ENCODE measurements around the gene HAX1.
"Not testable (repeated sequence)": the region's sequence is repeated elsewhere in the genome, so short reads cannot be mapped to it uniquely, and the experiment has no call there.

The HAX1 gene

DNA sequence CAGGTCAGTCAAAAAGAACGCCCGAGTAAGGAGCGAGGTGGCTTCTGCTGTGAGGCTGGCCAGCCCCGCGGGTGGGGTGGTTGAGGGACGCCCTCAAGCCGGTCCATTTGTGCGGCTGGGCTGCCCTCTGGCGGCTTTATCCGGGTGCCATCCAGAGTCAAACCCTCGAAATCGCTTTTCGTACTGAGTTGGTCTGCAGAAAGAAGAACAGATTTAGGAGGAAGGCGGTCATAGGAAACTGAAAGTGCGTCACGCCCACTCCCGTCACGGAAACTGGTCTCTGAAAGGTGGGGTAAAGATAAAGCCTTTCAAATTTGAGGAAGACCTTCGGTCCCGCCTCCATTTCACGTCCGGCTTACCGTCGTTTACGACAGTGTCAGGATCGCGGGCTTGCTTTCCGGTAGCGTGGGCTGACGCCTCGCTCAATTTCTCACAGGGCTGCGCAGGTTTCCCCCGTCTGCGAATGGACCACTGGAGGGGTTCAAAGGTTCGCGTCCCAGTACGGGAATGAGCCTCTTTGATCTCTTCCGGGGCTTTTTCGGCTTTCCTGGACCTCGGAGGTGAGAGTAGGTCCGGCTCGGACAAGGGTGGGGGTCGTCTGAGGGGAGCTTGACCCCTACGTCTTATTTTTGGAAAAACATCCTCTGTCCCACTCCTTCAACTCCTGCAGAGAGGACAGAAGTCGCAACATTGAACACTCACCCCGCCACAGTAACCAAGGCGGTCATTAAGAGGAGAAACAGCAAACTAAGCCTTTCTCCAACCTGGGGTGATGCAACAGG lies at the start of gene HAX1:
TSS of gene HAX1 (plus strand) at position 413 of the 782 bp plus-strand sequence. CDS start at position 508, 95 bp downstream.
- TF ChIP-seq, protein P1, sequence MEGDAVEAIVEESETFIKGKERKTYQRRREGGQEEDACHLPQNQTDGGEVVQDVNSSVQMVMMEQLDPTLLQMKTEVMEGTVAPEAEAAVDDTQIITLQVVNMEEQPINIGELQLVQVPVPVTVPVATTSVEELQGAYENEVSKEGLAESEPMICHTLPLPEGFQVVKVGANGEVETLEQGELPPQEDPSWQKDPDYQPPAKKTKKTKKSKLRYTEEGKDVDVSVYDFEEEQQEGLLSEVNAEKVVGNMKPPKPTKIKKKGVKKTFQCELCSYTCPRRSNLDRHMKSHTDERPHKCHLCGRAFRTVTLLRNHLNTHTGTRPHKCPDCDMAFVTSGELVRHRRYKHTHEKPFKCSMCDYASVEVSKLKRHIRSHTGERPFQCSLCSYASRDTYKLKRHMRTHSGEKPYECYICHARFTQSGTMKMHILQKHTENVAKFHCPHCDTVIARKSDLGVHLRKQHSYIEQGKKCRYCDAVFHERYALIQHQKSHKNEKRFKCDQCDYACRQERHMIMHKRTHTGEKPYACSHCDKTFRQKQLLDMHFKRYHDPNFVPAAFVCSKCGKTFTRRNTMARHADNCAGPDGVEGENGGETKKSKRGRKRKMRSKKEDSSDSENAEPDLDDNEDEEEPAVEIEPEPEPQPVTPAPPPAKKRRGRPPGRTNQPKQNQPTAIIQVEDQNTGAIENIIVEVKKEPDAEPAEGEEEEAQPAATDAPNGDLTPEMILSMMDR (IDR thresholded peaks at IDR 0.05; ENCODE audit: extremely low read depth, insufficient read depth, missing control alignments), result peak; percentile 79
- peak; percentile 93 for DNase-seq (ENCODE audit: low spot score)
- in situ Hi-C loops (cut with MboI; ENCODE audit: low pct_unique_long_range_greater_than_20kb, low sequenced_read_pairs, unreplicated experiment), result no loop called here

DNA sequence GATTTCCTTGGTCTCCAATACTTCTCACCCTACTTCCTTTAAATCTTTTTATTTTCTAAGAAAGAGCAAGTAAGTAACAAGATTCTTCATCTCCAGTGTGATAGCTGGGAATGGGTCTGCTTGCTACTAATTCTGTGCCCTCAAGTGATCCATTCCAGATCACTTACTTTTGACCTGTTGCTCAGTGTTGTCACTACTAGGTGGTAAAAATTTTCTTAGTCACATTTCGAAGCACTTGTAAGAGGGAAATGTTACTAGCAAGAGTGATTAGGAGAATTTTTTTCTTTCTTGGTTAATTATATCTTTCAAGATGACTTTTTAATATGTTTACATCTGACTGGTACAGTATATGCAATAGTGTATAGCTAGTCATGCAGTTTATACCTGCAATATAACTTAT lies 49.5 kb upstream of the HAX1 start:
- DNase-seq (ENCODE audit: low spot score), result no peak
- in situ Hi-C loops (cut with MboI; ENCODE audit: low pct_unique_long_range_greater_than_20kb, low sequenced_read_pairs, unreplicated experiment), result no loop called here
- TF ChIP-seq, protein P1 (IDR thresholded peaks at IDR 0.05; ENCODE audit: extremely low read depth, insufficient read depth, missing control alignments), result no peak

DNA sequence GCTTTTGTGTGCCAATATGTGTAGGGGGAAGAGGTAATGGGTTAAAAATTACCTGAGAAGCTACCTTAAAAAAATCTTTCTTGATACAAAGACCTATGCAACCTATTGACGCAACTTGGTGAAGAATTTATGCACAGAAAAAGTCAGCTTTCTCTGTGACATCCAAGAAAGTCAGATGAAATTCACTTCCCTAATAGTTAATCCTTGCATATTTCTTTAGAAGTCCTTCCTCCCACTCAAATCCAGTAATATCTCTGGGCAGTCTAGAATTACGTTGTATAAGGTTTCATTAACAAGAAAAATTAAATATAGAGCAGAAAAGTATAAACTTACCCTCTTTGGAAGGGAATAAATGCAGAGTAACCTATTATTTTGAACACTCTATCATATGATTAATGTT lies 48.8 kb upstream of the HAX1 start:
- no peak for DNase-seq (ENCODE audit: low spot score)
- in situ Hi-C loops (cut with MboI; ENCODE audit: low pct_unique_long_range_greater_than_20kb, low sequenced_read_pairs, unreplicated experiment), result no loop called here
- TF ChIP-seq, protein P1 (IDR thresholded peaks at IDR 0.05; ENCODE audit: extremely low read depth, insufficient read depth, missing control alignments), result no peak

DNA sequence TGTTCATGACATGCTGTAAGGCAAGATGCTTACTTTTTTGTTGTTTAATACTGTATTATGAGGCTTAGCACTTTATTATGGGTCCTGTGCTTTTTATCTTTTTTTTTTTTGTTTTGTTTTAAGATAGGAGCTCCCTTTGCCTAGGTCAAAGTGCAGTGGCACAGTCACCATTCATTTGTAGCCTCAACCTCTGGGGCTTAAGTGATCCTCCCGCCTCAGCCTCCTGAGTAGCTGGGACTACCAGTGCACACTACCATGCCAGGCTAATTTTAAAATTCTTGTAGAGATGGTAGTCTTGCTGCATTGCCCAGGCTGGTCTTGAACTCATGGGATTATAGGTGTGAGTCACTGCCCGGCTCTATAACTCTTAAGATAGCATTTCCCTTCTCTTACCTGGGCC lies 47.1 kb upstream of the HAX1 start:
- TF ChIP-seq, protein P1 (IDR thresholded peaks at IDR 0.05; ENCODE audit: extremely low read depth, insufficient read depth, missing control alignments), result no peak
- no peak for DNase-seq (ENCODE audit: low spot score)
- in situ Hi-C loops (cut with MboI; ENCODE audit: low pct_unique_long_range_greater_than_20kb, low sequenced_read_pairs, unreplicated experiment), result no loop called here

DNA sequence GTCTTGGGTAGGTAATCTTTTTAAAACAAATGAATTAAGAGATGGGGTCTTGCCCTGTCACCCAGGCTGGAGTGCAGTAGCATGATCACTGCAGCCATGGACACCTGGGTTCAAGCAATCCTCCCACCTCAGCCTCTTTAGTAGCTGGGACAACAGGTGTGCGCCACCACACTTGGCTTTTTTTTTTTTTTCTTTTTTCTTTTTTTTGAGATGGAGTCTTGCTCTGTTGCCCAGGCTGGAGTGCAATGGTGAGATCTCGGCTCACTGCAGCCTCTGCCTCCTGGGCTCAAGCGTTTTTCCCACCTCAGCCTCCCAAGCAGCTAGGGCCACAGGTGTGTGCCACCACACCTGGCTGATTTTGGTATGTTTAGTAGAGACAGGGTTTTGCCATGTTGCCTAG lies 41.3 kb upstream of the HAX1 start:
- DNase-seq (ENCODE audit: low spot score); in situ Hi-C loops (cut with MboI; ENCODE audit: low pct_unique_long_range_greater_than_20kb, low sequenced_read_pairs, unreplicated experiment): not testable (repeated sequence)

DNA sequence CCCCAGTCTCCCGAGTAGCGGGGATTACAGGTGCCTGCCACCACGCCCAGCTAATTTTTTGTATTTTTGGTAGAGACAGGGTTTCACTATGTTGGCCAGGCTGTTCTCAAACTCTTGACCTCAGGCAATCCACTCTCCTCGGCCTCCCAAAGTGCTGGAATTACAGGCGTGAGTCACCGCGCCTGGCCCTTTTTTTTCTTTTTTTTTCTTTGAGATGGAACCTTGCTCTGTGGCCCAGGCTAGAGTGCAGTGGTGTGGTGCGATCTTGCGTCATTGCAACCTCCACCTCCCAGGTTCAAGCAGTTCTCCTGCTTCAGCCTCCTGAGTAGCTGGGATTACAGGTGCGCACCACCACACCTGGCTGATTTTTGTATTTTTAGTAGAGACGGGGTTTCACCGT lies 39.3 kb upstream of the HAX1 start:
- in situ Hi-C loops (cut with MboI; ENCODE audit: low pct_unique_long_range_greater_than_20kb, low sequenced_read_pairs, unreplicated experiment); DNase-seq (ENCODE audit: low spot score): not testable (repeated sequence)

DNA sequence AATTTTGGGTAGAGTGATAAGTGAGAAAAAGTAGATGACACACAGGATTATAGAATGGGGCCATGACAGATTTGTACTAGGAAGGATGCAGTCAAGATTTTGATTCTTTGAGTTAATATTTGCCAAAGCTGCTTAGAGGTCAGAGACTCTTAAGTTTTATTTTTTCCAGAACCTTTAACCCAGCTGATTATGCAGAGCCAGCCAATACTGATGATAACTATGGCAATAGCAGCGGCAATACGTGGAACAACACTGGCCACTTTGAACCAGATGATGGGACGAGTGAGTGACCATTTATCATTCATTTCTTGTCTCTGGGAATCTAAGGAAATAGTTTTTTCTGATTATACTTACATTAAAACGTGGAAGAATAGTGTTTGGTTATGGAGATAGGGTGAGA lies 35.6 kb upstream of the HAX1 start:
- TF ChIP-seq, protein P1 (IDR thresholded peaks at IDR 0.05; ENCODE audit: extremely low read depth, insufficient read depth, missing control alignments), result no peak
- in situ Hi-C loops (cut with MboI; ENCODE audit: low pct_unique_long_range_greater_than_20kb, low sequenced_read_pairs, unreplicated experiment), result no loop called here
- DNase-seq (ENCODE audit: low spot score), result no peak

DNA sequence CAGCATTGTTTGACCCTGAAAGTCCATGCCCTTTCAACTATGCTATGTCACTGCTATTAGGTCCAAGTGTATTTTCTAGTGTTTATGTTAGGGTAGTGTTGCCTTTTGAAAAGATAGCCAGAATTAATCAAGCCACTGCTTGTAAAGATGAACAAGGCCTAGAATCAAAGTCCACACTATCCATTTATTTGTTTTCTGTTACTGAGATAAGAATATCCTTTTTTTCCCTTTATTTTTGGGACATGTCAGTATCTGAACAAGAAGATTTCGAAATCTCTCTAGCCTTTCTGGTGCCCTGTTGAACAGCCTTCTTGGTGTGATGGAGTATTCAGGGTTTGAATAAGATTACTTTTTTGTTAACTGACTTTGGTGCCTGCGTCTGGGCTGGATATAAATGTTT lies 35.0 kb upstream of the HAX1 start:
- in situ Hi-C loops (cut with MboI; ENCODE audit: low pct_unique_long_range_greater_than_20kb, low sequenced_read_pairs, unreplicated experiment), result no loop called here
- TF ChIP-seq, protein P1 (IDR thresholded peaks at IDR 0.05; ENCODE audit: extremely low read depth, insufficient read depth, missing control alignments), result no peak
- DNase-seq (ENCODE audit: low spot score), result no peak
